GM23338 (cell line): ENCODE results near the gene NOX5. TPM values are rescaled to one million over a fixed set of nuclear protein-coding genes. Genes with fewer than 3 reads are reported as not detected.

Experiments used
- ATAC-seq: fragments of 200-7000 bp; cut with Tn5 transposase; 3 replicates; pipeline ENCODE4 v1.9.1; 2020
- DNase-seq: peaks from one replicate; pipeline ENCODE4 v3.0.0-alpha.2; 2015; ENCODE audit warnings: low spot score
- H2AFZ ChIP-seq: fragments of 200-600 bp; sonication (generic); 2 replicates; pipeline ENCODE4 v1.8.0; 2016; ENCODE audit warnings: antibody characterized with exemption, mild to moderate bottlenecking, moderate library complexity
- H3F3A ChIP-seq: fragments of 200-600 bp; sonication (generic); replicated peaks from 2 replicates; pipeline ENCODE4 v1.8.0; 2017; ENCODE audit warnings: antibody characterized with exemption, mixed run types, low read depth
- H3K27ac ChIP-seq: fragments of 200-600 bp; sonication (generic); 2 replicates; pipeline ENCODE4 v1.6.1; 2016; ENCODE audit warnings: low read depth
- H3K27me3 ChIP-seq: fragments of 200-600 bp; sonication (generic); 2 replicates; pipeline ENCODE4 v1.8.0; 2016; ENCODE audit warnings: mild to moderate bottlenecking, mixed run types, moderate library complexity; ENCODE audit not compliant: insufficient read depth
- H3K36me3 ChIP-seq: fragments of 200-600 bp; sonication (generic); 2 replicates; pipeline ENCODE4 v1.8.0; 2016; ENCODE audit warnings: mild to moderate bottlenecking; ENCODE audit not compliant: insufficient read depth
- H3K4me1 ChIP-seq: fragments of 200-600 bp; sonication (generic); 2 replicates; pipeline ENCODE4 v1.8.0; 2016; ENCODE audit warnings: mild to moderate bottlenecking, moderate library complexity; ENCODE audit not compliant: insufficient read depth
- H3K4me2 ChIP-seq: fragments of 200-600 bp; sonication (generic); 2 replicates; pipeline ENCODE4 v1.7.1; 2017; ENCODE audit warnings: mixed run types
- H3K4me3 ChIP-seq: fragments of 200-600 bp; sonication (generic); 2 replicates; pipeline ENCODE4 v1.6.1; 2016; ENCODE audit warnings: mixed run types
- H3K79me2 ChIP-seq: fragments of 200-600 bp; sonication (generic); replicated peaks from 2 replicates; pipeline ENCODE4 v1.8.0; 2017; ENCODE audit warnings: mild to moderate bottlenecking; ENCODE audit not compliant: insufficient read depth
- H3K9me2 ChIP-seq: fragments of 200-600 bp; sonication (generic); 2 replicates; pipeline ENCODE4 v1.8.0; 2017; ENCODE audit not compliant: insufficient read depth
- H4K20me1 ChIP-seq: fragments of 200-600 bp; sonication (generic); replicated peaks from 2 replicates; pipeline ENCODE4 v1.8.0; 2017; ENCODE audit warnings: mild to moderate bottlenecking; ENCODE audit not compliant: insufficient read depth
- H3K27ac Mint-ChIP-seq: 2 replicates; pipeline ENCODE4 v1.8.0; 2020; ENCODE audit warnings: inconsistent platforms, mild to moderate bottlenecking, moderate library complexity, mixed read lengths
- H3K27me3 Mint-ChIP-seq: 3 replicates; pipeline ENCODE4 v1.8.0; 2022; ENCODE audit warnings: low read depth, mild to moderate bottlenecking, moderate library complexity, mixed read lengths, inconsistent platforms; ENCODE audit not compliant: insufficient read depth, poor library complexity
- H3K36me3 Mint-ChIP-seq: 3 replicates; pipeline ENCODE4 v1.8.0; 2021; ENCODE audit warnings: low read depth, mild to moderate bottlenecking, inconsistent platforms, moderate library complexity, mixed read lengths
- H3K4me1 Mint-ChIP-seq: 3 replicates; pipeline ENCODE4 v1.8.0; 2020; ENCODE audit warnings: mild to moderate bottlenecking, inconsistent platforms, mixed read lengths
- H3K4me3 Mint-ChIP-seq: 3 replicates; pipeline ENCODE4 v1.8.0; 2021; ENCODE audit warnings: moderate library complexity, mild to moderate bottlenecking, inconsistent platforms, mixed read lengths
- H3K9me3 Mint-ChIP-seq: 3 replicates; pipeline ENCODE4 v1.8.0; 2020; ENCODE audit warnings: moderate library complexity, mild to moderate bottlenecking, inconsistent platforms, mixed read lengths
- CREB1 ChIP-seq: fragments of 250-450 bp; sonication (Bioruptor Pico); IDR thresholded peaks from 2 replicates; pipeline ENCODE4 v1.5.0; 2020; ENCODE audit warnings: low read depth, mild to moderate bottlenecking, moderate library complexity
- EZH2 ChIP-seq: fragments of 200-600 bp; sonication (generic); IDR thresholded peaks from one replicate; pipeline ENCODE4 v1.8.0; 2017; ENCODE audit warnings: antibody characterized with exemption, mild to moderate bottlenecking, low read depth; ENCODE audit not compliant: unreplicated experiment
- EZH2phosphoT487 ChIP-seq: fragments of 200-600 bp; sonication (generic); IDR thresholded peaks from one replicate; pipeline ENCODE4 v1.8.1; 2018; ENCODE audit warnings: antibody characterized with exemption; ENCODE audit not compliant: unreplicated experiment
- JUNB ChIP-seq: IDR thresholded peaks from one replicate; pipeline ENCODE4 v1.6.1; 2016; ENCODE audit warnings: antibody characterized with exemption; ENCODE audit not compliant: unreplicated experiment
- NANOG ChIP-seq: IDR thresholded peaks from 2 replicates; pipeline ENCODE4 v1.6.1; 2016; ENCODE audit warnings: antibody characterized with exemption, borderline replicate concordance
- STAT1 ChIP-seq: IDR thresholded peaks from one replicate; pipeline ENCODE4 v1.6.1; 2016; ENCODE audit warnings: antibody characterized with exemption; ENCODE audit not compliant: unreplicated experiment
- ZNF114 ChIP-seq: fragments of 250-450 bp; sonication (Bioruptor Pico); IDR thresholded peaks from 2 replicates; pipeline ENCODE4 v1.5.0; 2020; ENCODE audit warnings: mild to moderate bottlenecking, moderate library complexity
- ZNF331 ChIP-seq: fragments of 250-450 bp; sonication (Bioruptor Pico); IDR thresholded peaks from 2 replicates; pipeline ENCODE4 v1.5.0; 2020; ENCODE audit warnings: low read depth, mild to moderate bottlenecking, moderate library complexity
- polyA plus RNA-seq: library from polyadenylated mRNA; unstranded; fragments of >200 nt; fragmentation: Nextera tagmentation; extraction: Ambion mirVana; gene quantifications from 2 replicates; pipeline ENCODE4 v1.2.1, GENCODE V29; 2016
- total RNA-seq: library from RNA; depleted of rRNA; stranded (reverse); fragments of >200 nt; shearing (Covaris generic); gene quantifications from 2 replicates; pipeline ENCODE4 v1.2.3, GENCODE V29; 2014
- TF ChIP-seq, protein P1 (sequence below): fragments of 250-450 bp; sonication (Bioruptor Pico); IDR thresholded peaks from 2 replicates; pipeline ENCODE4 v1.5.0; 2020; ENCODE audit warnings: mild to moderate bottlenecking, moderate library complexity
- TF ChIP-seq, protein P2 (sequence below): IDR thresholded peaks from one replicate; pipeline ENCODE4 v1.6.1; 2018; ENCODE audit warnings: antibody characterized with exemption; ENCODE audit not compliant: unreplicated experiment
- TF ChIP-seq, protein P3 (sequence below): IDR thresholded peaks from 2 replicates; pipeline ENCODE4 v1.6.1; 2016; ENCODE audit warnings: antibody characterized with exemption

The NOX5 gene
- total and polyA plus RNA-seq, 2 experiments from 2014 or later, result 0.03 TPM; not detected in 1

DNA sequence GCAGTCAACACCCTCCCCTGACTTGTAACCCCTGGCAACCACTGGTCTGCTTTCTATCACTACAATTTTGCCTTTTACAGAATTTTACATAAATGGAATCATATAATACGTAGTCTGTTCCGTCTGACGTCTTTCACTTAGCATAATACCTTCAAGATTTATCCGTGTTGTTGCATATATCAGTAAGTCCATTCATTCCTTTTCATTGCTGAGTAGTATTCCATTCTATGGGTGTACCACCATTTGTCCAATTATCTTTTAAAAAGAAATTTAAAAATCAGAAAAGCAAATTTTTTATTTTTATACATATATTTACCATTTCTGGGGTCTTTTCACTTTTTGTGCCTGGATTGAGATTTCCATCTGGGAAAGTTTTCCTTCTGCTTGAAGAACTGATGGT, 35.5 kb downstream of the NOX5 start:
- TF ChIP-seq JUNB (no peak), NANOG (no peak), EZH2 (no peak), EZH2phosphoT487 (no peak)
- TF ChIP-seq, protein P1, sequence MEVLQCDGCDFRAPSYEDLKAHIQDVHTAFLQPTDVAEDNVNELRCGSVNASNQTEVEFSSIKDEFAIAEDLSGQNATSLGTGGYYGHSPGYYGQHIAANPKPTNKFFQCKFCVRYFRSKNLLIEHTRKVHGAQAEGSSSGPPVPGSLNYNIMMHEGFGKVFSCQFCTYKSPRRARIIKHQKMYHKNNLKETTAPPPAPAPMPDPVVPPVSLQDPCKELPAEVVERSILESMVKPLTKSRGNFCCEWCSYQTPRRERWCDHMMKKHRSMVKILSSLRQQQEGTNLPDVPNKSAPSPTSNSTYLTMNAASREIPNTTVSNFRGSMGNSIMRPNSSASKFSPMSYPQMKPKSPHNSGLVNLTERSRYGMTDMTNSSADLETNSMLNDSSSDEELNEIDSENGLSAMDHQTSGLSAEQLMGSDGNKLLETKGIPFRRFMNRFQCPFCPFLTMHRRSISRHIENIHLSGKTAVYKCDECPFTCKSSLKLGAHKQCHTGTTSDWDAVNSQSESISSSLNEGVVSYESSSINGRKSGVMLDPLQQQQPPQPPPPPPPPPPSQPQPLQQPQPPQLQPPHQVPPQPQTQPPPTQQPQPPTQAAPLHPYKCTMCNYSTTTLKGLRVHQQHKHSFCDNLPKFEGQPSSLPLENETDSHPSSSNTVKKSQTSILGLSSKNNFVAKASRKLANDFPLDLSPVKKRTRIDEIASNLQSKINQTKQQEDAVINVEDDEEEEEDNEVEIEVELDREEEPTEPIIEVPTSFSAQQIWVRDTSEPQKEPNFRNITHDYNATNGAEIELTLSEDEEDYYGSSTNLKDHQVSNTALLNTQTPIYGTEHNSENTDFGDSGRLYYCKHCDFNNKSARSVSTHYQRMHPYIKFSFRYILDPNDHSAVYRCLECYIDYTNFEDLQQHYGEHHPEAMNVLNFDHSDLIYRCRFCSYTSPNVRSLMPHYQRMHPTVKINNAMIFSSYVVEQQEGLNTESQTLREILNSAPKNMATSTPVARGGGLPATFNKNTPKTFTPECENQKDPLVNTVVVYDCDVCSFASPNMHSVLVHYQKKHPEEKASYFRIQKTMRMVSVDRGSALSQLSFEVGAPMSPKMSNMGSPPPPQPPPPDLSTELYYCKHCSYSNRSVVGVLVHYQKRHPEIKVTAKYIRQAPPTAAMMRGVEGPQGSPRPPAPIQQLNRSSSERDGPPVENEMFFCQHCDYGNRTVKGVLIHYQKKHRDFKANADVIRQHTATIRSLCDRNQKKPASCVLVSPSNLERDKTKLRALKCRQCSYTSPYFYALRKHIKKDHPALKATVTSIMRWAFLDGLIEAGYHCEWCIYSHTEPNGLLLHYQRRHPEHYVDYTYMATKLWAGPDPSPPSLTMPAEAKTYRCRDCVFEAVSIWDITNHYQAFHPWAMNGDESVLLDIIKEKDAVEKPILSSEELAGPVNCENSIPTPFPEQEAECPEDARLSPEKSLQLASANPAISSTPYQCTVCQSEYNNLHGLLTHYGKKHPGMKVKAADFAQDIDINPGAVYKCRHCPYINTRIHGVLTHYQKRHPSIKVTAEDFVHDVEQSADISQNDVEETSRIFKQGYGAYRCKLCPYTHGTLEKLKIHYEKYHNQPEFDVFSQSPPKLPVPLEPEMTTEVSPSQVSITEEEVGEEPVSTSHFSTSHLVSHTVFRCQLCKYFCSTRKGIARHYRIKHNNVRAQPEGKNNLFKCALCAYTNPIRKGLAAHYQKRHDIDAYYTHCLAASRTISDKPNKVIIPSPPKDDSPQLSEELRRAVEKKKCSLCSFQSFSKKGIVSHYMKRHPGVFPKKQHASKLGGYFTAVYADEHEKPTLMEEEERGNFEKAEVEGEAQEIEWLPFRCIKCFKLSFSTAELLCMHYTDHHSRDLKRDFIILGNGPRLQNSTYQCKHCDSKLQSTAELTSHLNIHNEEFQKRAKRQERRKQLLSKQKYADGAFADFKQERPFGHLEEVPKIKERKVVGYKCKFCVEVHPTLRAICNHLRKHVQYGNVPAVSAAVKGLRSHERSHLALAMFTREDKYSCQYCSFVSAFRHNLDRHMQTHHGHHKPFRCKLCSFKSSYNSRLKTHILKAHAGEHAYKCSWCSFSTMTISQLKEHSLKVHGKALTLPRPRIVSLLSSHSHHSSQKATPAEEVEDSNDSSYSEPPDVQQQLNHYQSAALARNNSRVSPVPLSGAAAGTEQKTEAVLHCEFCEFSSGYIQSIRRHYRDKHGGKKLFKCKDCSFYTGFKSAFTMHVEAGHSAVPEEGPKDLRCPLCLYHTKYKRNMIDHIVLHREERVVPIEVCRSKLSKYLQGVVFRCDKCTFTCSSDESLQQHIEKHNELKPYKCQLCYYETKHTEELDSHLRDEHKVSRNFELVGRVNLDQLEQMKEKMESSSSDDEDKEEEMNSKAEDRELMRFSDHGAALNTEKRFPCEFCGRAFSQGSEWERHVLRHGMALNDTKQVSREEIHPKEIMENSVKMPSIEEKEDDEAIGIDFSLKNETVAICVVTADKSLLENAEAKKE (CRISPR knock-in tag), result no peak
- Histone ChIP-seq H3K79me2 (no peaks in the 10 kb centered on the region), H3K4me1 (0 out of 2 replicates have a peak, but pooled peaks cover 2% of the 10 kb centered on the region), H3K9me2 (no peaks in the 10 kb centered on the region), H3K4me3 (no peak overlapping the region), H3F3A (no peaks in the 10 kb centered on the region), H4K20me1 (no peaks in the 10 kb centered on the region), H2AFZ (no peak overlapping the region), H3K4me2 (no peak overlapping the region), H3K27me3 (no peaks in the 10 kb centered on the region), H3K27ac (no peak overlapping the region), H3K36me3 (no peaks in the 10 kb centered on the region)
- H3K9me3 Mint-ChIP-seq, result no peaks in the 10 kb centered on the region
- DNase-seq (no peak), ATAC-seq (no peak)
- H3K4me1 Mint-ChIP-seq, result peaks cover 10% of the 10 kb centered on the region
- no peak overlapping the region for H3K4me3 Mint-ChIP-seq
- peaks cover 15% of the 10 kb centered on the region for H3K27me3 Mint-ChIP-seq
- H3K27ac Mint-ChIP-seq, result no peak overlapping the region
- H3K36me3 Mint-ChIP-seq, result no peaks in the 10 kb centered on the region

DNA sequence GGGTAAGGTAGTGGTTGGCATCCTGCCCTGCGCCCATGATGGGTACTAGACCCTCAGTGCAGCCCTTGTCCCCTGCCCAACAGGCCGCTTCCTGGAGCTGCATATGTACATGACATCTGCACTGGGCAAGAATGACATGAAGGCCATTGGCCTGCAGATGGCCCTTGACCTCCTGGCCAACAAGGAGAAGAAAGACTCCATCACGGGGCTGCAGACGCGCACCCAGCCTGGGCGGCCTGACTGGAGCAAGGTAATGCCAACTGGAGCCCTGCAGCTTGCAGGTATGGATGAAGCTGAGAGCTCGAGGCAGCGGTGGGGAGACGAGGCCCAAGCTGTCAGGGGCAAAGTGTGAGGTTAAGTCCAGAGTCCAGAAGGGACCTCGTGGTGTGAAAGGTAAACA, 40.8 kb downstream of the NOX5 start:
- H4K20me1 ChIP-seq, result no peaks in the 10 kb centered on the region
- Mint-ChIP-seq H3K27ac (no peak overlapping the region), H3K9me3 (no peaks in the 10 kb centered on the region), H3K36me3 (no peaks in the 10 kb centered on the region), H3K4me3 (no peak overlapping the region), H3K4me1 (peaks cover 15% of the 10 kb centered on the region), H3K27me3 (peaks cover 14% of the 10 kb centered on the region)
- H3F3A ChIP-seq, result 0 out of 2 replicates have a peak, but pooled peaks cover 3% of the 10 kb centered on the region
- H3K9me2 ChIP-seq, result no peaks in the 10 kb centered on the region
- DNase-seq, result no peak
- ATAC-seq, result no peak
- H3K4me1 ChIP-seq, result peaks cover 9% of the 10 kb centered on the region
- TF ChIP-seq NANOG, result no peak
- no peak for TF ChIP-seq ZNF331 (CRISPR knock-in tag)
- TF ChIP-seq, protein P2, sequence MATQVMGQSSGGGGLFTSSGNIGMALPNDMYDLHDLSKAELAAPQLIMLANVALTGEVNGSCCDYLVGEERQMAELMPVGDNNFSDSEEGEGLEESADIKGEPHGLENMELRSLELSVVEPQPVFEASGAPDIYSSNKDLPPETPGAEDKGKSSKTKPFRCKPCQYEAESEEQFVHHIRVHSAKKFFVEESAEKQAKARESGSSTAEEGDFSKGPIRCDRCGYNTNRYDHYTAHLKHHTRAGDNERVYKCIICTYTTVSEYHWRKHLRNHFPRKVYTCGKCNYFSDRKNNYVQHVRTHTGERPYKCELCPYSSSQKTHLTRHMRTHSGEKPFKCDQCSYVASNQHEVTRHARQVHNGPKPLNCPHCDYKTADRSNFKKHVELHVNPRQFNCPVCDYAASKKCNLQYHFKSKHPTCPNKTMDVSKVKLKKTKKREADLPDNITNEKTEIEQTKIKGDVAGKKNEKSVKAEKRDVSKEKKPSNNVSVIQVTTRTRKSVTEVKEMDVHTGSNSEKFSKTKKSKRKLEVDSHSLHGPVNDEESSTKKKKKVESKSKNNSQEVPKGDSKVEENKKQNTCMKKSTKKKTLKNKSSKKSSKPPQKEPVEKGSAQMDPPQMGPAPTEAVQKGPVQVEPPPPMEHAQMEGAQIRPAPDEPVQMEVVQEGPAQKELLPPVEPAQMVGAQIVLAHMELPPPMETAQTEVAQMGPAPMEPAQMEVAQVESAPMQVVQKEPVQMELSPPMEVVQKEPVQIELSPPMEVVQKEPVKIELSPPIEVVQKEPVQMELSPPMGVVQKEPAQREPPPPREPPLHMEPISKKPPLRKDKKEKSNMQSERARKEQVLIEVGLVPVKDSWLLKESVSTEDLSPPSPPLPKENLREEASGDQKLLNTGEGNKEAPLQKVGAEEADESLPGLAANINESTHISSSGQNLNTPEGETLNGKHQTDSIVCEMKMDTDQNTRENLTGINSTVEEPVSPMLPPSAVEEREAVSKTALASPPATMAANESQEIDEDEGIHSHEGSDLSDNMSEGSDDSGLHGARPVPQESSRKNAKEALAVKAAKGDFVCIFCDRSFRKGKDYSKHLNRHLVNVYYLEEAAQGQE, result no peak
- TF ChIP-seq STAT1, result no peak
- TF ChIP-seq EZH2, result no peak
- TF ChIP-seq ZNF114 (CRISPR knock-in tag), result no peak
- no peak for TF ChIP-seq CREB1 (CRISPR knock-in tag)
- TF ChIP-seq, protein P3, sequence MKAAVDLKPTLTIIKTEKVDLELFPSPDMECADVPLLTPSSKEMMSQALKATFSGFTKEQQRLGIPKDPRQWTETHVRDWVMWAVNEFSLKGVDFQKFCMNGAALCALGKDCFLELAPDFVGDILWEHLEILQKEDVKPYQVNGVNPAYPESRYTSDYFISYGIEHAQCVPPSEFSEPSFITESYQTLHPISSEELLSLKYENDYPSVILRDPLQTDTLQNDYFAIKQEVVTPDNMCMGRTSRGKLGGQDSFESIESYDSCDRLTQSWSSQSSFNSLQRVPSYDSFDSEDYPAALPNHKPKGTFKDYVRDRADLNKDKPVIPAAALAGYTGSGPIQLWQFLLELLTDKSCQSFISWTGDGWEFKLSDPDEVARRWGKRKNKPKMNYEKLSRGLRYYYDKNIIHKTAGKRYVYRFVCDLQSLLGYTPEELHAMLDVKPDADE, result no peak
- TF ChIP-seq JUNB, result no peak
- no peaks in the 10 kb centered on the region for H3K27me3 ChIP-seq
- H3K4me3 ChIP-seq, result no peak overlapping the region
- no peaks in the 10 kb centered on the region for H3K36me3 ChIP-seq
- no peak overlapping the region for H2AFZ ChIP-seq
- H3K27ac ChIP-seq, result no peak overlapping the region
- H3K79me2 ChIP-seq, result no peaks in the 10 kb centered on the region
- no peak overlapping the region for H3K4me2 ChIP-seq
